GM12878 (cell line): ENCODE results near the gene SGCD. TPM values are rescaled to one million over a fixed set of nuclear protein-coding genes. Genes with fewer than 3 reads are reported as not detected.

Source experiments
- ATAC-seq: fragments of 200-7000 bp; cut with Tn5 transposase; 3 replicates; pipeline ENCODE4 v1.9.1; 2020; ENCODE audit warnings: mild to moderate bottlenecking, moderate library complexity
- BruUV-seq: library from RNA; stranded (reverse); fragments of 400-500 nt; replicated peaks from 2 replicates; lab custom pipeline; 2021; lab: Mats Ljungman, UMichigan
- CTCF ChIA-PET: fragments of 300-600 bp; sonication (Branson Sonifier 250); formaldehyde crosslinking; extraction: SDS; loops from one replicate; lab custom pipeline; 2021; ENCODE audit warnings: inconsistent platforms; lab: Yijun Ruan, JAX
- POLR2A ChIA-PET: fragments of 350-600 bp; formaldehyde crosslinking; extraction: SDS; loops from one replicate; lab custom pipeline; 2021; ENCODE audit warnings: inconsistent platforms; lab: Charles Lee
- RAD21 ChIA-PET: fragments of 300-600 bp; sonication (Branson Sonifier 250); formaldehyde crosslinking; loops from one replicate; lab custom pipeline; 2023; ENCODE audit warnings: antibody characterized with exemption; ENCODE audit not compliant: unreplicated experiment; lab: Charles Lee
- SMC1A ChIA-PET: fragments of 300-600 bp; sonication (Branson Sonifier 250); formaldehyde crosslinking; loops from one replicate; lab custom pipeline; 2023; ENCODE audit not compliant: unreplicated experiment, uncharacterized antibody; lab: Charles Lee
- DNase-seq: peaks from one replicate; pipeline ENCODE4 v3.0.0-alpha.2; 2011; ENCODE audit warnings: low read depth, low spot score
- FAIRE-seq: peaks from 3 replicates; lab custom pipeline; 2011; peaks lifted over from hg19 to GRCh38; lab: Jason Lieb, UNC
- H2AFZ ChIP-seq: 2 replicates; pipeline ENCODE4 v1.6.0; 2011; ENCODE audit warnings: low read depth, low read length, control low read depth; ENCODE audit not compliant: control insufficient read depth
- H3K27ac ChIP-seq: 2 replicates; pipeline ENCODE4 v1.5.1; 2011; ENCODE audit warnings: control low read depth; ENCODE audit not compliant: control insufficient read depth, insufficient read depth
- H3K27me3 ChIP-seq, 2 experiments: replicated peaks in 1 of 2; 2 replicates each; pipeline versions ENCODE4 v1.6.0 to v1.6.1; 2011; ENCODE audit warnings: low read length in 1 of 2; ENCODE audit not compliant: control insufficient read depth in 2 of 2, insufficient read depth in 2 of 2
- H3K36me3 ChIP-seq, 2 experiments: 2 replicates each; pipeline ENCODE4 v1.5.1; 2011; ENCODE audit warnings: low read length in 1 of 2; ENCODE audit not compliant: control insufficient read depth in 2 of 2, insufficient read depth in 2 of 2
- H3K4me1 ChIP-seq: 2 replicates; pipeline ENCODE4 v1.6.1; 2011; ENCODE audit warnings: mild to moderate bottlenecking, low read length, moderate library complexity, mixed read lengths; ENCODE audit not compliant: control insufficient read depth, insufficient read depth
- H3K4me2 ChIP-seq: 2 replicates; pipeline ENCODE4 v1.6.0; 2011; ENCODE audit warnings: control low read depth; ENCODE audit not compliant: control insufficient read depth, insufficient read depth
- H3K4me3 ChIP-seq: fragments of 200-600 bp; sonication (generic); 2 replicates; pipeline ENCODE4 v1.5.1; 2016
- H3K79me2 ChIP-seq: 2 replicates; pipeline ENCODE4 v1.6.0; 2011; ENCODE audit warnings: low read length; ENCODE audit not compliant: control insufficient read depth, insufficient read depth
- H3K9ac ChIP-seq: 2 replicates; pipeline ENCODE4 v1.8.0; 2011; ENCODE audit warnings: low read length, control low read depth, mixed read lengths; ENCODE audit not compliant: control insufficient read depth, insufficient read depth
- H3K9me3 ChIP-seq: replicated peaks from 3 replicates; pipeline ENCODE4 v1.5.1; 2011; ENCODE audit warnings: mild to moderate bottlenecking, low read length; ENCODE audit not compliant: control insufficient read depth, insufficient read depth
- H4K20me1 ChIP-seq: 2 replicates; pipeline ENCODE4 v1.6.0; 2011; ENCODE audit not compliant: control insufficient read depth, insufficient read depth
- ASH2L ChIP-seq: fragments of 300-600, 200-600 bp; sonication (generic); IDR thresholded peaks from 2 replicates; pipeline ENCODE4 v1.6.1; 2017; ENCODE audit warnings: low read depth, mild to moderate bottlenecking, borderline replicate concordance
- CHD2 ChIP-seq: IDR thresholded peaks from 2 replicates; pipeline ENCODE4 v1.6.1; 2011; ENCODE audit warnings: low read depth, low read length, improper control_type of control experiment, borderline replicate concordance
- EED ChIP-seq: sonication (generic); IDR thresholded peaks from 2 replicates; pipeline ENCODE4 v1.6.1; 2016; ENCODE audit warnings: antibody characterized with exemption, low read depth
- IRF4 ChIP-seq: IDR thresholded peaks from 2 replicates; pipeline ENCODE4 v1.6.1; 2011; ENCODE audit warnings: low read depth, low read length
- KLF5 ChIP-seq: fragments of 450-650 bp; IDR thresholded peaks from 2 replicates; pipeline ENCODE4 v1.6.1; 2014; ENCODE audit warnings: mild to moderate bottlenecking; ENCODE audit not compliant: partially characterized antibody
- LARP7 ChIP-seq: fragments of 450-650 bp; IDR thresholded peaks from 2 replicates; pipeline ENCODE4 v1.6.1; 2017; ENCODE audit warnings: mild to moderate bottlenecking
- MYB ChIP-seq: fragments of 150-350 bp; IDR thresholded peaks from 2 replicates; pipeline ENCODE4 v1.6.1; 2014; ENCODE audit warnings: mild to moderate bottlenecking, low read depth, low read length, borderline replicate concordance
- NBN ChIP-seq: fragments of 450-650 bp; IDR thresholded peaks from 2 replicates; pipeline ENCODE4 v1.6.1; 2016
- PBX3 ChIP-seq: IDR thresholded peaks from 2 replicates; pipeline ENCODE4 v1.6.1; 2011; ENCODE audit warnings: mild to moderate bottlenecking, low read depth, low read length, moderate library complexity; ENCODE audit not compliant: insufficient replicate concordance
- POLR2AphosphoS2 ChIP-seq: IDR thresholded peaks from 2 replicates; pipeline ENCODE4 v1.6.1; 2011; ENCODE audit warnings: low read depth, mild to moderate bottlenecking, low read length, improper control_type of control experiment, moderate library complexity
- RAD21 ChIP-seq: IDR thresholded peaks from 2 replicates; pipeline ENCODE4 v1.6.1; 2011; ENCODE audit warnings: mild to moderate bottlenecking, low read depth, low read length, moderate library complexity; ENCODE audit not compliant: insufficient read depth
- TCF12 ChIP-seq: IDR thresholded peaks from 2 replicates; pipeline ENCODE4 v1.6.1; 2011; ENCODE audit warnings: low read depth, mild to moderate bottlenecking, low read length
- WGBS: methylation state at CpG from one replicate; pipeline ENCODE4 v1.1.6; 2016; ENCODE audit warnings: low lambda C conversion rate; ENCODE audit not compliant: insufficient replicate concordance, insufficient coverage; ENCODE audit errors: missing lambda C conversion rate; 5-methylcytosine and 5-hydroxymethylcytosine counted together
- in situ Hi-C: fragments of 300-500 bp; cut with MboI; formaldehyde crosslinking; loops from 9 replicates; pipeline ENCODE4 v1.14.3; 2018; ENCODE audit warnings: mixed read lengths
- intact Hi-C: fragments of 100-400 bp; cut with micrococcal nuclease; formaldehyde crosslinking; loops from one replicate; pipeline ENCODE4 v1.14.2; 2022; ENCODE audit not compliant: unreplicated experiment
- polyA plus RNA-seq, 11 experiments: library from polyadenylated mRNA; depleted of rRNA in 4 of 11; unstranded in 6 of 11; stranded (reverse) in 5 of 11; fragments of >200 nt; fragmentation: Nextera tagmentation in 4 of 11; fragmentation: Illumina TruSeq in 1 of 11; extraction: Ambion mirVana in 4 of 11; extraction: Trizol in 1 of 11; gene quantifications; 1 replicate in 1 of 11; 2 replicates in 10 of 11; pipeline versions ENCODE4 v1.2.1 to v1.2.3, GENCODE V29; 2011 to 2016; ENCODE audit warnings: inconsistent platforms in 2 of 11, missing spikeins in 2 of 11, low read depth in 1 of 11
- total RNA-seq, 4 experiments: library from RNA; depleted of rRNA in 3 of 4; stranded (reverse); fragments of >200 nt in 3 of 4; fragmentation: Illumina TruSeq in 1 of 4; extraction: Trizol in 1 of 4; gene quantifications; 2 replicates each; pipeline versions ENCODE4 v1.2.1 to v1.2.3, GENCODE V29; 2013 to 2021
- TF ChIP-seq, protein P1 (sequence below): fragments of 450-650 bp; IDR thresholded peaks from 2 replicates; pipeline ENCODE4 v1.6.1; 2017; ENCODE audit warnings: borderline replicate concordance
- TF ChIP-seq, protein P2 (sequence below): IDR thresholded peaks from 2 replicates; pipeline ENCODE4 v1.6.1; 2012; ENCODE audit warnings: low read depth, low read length, improper control_type of control experiment
- TF ChIP-seq, protein P3 (sequence below): fragments of 450-650 bp; IDR thresholded peaks from 2 replicates; pipeline ENCODE4 v1.6.1; 2016; ENCODE audit warnings: mild to moderate bottlenecking
- TF ChIP-seq, protein P4 (sequence below): fragments of 450-650 bp; IDR thresholded peaks from 2 replicates; pipeline ENCODE4 v1.6.1; 2017; ENCODE audit warnings: mild to moderate bottlenecking, moderate library complexity

Gene SGCD
- total and polyA plus RNA-seq, 10 of the 15 experiments (the other 5 are each of a cell fraction or from before 2014, with no cell fraction given), result 0.06 TPM; not detected in 9

- Histone ChIP-seq H3K27ac (no peak overlapping the region), H3K79me2 (no peaks in the 10 kb centered on the region), H3K36me3 (no peaks in the 10 kb centered on the region), H3K4me2 (no peak overlapping the region), H2AFZ (no peak overlapping the region), H3K27me3 (no peaks in the 10 kb centered on the region), H3K9ac (no peak overlapping the region), H3K4me1 (no peaks in the 10 kb centered on the region), H3K4me3 (no peak overlapping the region), H4K20me1 (no peaks in the 10 kb centered on the region), H3K9me3 (no peaks in the 10 kb centered on the region)
- in situ Hi-C loops (no loop called here), intact Hi-C loops (no loop called here)
- no peak for DNase-seq
- ChIA-PET POLR2A (no interaction called here), CTCF (no interaction called here), SMC1A (no interaction called here), RAD21 (no interaction called here)
- no peak for FAIRE-seq
- no TSS peak for BruUV-seq
- no peak for ATAC-seq
- 95% methylated on average over 5 of the region's 5 CpGs for WGBS
- TF ChIP-seq POLR2AphosphoS2, result no peak
- TF ChIP-seq, protein P1, sequence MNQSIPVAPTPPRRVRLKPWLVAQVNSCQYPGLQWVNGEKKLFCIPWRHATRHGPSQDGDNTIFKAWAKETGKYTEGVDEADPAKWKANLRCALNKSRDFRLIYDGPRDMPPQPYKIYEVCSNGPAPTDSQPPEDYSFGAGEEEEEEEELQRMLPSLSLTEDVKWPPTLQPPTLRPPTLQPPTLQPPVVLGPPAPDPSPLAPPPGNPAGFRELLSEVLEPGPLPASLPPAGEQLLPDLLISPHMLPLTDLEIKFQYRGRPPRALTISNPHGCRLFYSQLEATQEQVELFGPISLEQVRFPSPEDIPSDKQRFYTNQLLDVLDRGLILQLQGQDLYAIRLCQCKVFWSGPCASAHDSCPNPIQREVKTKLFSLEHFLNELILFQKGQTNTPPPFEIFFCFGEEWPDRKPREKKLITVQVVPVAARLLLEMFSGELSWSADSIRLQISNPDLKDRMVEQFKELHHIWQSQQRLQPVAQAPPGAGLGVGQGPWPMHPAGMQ, result no peak
- no peak for TF ChIP-seq CHD2
- TF ChIP-seq NBN, result no peak
- no peak for TF ChIP-seq KLF5
- TF ChIP-seq, protein P2, sequence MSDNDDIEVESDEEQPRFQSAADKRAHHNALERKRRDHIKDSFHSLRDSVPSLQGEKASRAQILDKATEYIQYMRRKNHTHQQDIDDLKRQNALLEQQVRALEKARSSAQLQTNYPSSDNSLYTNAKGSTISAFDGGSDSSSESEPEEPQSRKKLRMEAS, result no peak
- TF ChIP-seq ASH2L, result no peak
- no peak for TF ChIP-seq PBX3
- TF ChIP-seq, protein P3, sequence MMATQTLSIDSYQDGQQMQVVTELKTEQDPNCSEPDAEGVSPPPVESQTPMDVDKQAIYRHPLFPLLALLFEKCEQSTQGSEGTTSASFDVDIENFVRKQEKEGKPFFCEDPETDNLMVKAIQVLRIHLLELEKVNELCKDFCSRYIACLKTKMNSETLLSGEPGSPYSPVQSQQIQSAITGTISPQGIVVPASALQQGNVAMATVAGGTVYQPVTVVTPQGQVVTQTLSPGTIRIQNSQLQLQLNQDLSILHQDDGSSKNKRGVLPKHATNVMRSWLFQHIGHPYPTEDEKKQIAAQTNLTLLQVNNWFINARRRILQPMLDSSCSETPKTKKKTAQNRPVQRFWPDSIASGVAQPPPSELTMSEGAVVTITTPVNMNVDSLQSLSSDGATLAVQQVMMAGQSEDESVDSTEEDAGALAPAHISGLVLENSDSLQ, result no peak
- no peak for TF ChIP-seq MYB
- TF ChIP-seq RAD21, result no peak
- no peak for TF ChIP-seq LARP7
- TF ChIP-seq, protein P4, sequence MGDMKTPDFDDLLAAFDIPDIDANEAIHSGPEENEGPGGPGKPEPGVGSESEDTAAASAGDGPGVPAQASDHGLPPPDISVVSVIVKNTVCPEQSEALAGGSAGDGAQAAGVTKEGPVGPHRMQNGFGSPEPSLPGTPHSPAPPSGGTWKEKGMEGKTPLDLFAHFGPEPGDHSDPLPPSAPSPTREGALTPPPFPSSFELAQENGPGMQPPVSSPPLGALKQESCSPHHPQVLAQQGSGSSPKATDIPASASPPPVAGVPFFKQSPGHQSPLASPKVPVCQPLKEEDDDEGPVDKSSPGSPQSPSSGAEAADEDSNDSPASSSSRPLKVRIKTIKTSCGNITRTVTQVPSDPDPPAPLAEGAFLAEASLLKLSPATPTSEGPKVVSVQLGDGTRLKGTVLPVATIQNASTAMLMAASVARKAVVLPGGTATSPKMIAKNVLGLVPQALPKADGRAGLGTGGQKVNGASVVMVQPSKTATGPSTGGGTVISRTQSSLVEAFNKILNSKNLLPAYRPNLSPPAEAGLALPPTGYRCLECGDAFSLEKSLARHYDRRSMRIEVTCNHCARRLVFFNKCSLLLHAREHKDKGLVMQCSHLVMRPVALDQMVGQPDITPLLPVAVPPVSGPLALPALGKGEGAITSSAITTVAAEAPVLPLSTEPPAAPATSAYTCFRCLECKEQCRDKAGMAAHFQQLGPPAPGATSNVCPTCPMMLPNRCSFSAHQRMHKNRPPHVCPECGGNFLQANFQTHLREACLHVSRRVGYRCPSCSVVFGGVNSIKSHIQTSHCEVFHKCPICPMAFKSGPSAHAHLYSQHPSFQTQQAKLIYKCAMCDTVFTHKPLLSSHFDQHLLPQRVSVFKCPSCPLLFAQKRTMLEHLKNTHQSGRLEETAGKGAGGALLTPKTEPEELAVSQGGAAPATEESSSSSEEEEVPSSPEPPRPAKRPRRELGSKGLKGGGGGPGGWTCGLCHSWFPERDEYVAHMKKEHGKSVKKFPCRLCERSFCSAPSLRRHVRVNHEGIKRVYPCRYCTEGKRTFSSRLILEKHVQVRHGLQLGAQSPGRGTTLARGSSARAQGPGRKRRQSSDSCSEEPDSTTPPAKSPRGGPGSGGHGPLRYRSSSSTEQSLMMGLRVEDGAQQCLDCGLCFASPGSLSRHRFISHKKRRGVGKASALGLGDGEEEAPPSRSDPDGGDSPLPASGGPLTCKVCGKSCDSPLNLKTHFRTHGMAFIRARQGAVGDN, result no peak
- TF ChIP-seq TCF12, result no peak
- no peak for TF ChIP-seq IRF4
- no peak for TF ChIP-seq EED
Measured at GRCh38 chr5:156434471-156434870, 107.5 kb downstream of the SGCD start.
